ENCODE results near the gene ANKRD53.

DNA sequence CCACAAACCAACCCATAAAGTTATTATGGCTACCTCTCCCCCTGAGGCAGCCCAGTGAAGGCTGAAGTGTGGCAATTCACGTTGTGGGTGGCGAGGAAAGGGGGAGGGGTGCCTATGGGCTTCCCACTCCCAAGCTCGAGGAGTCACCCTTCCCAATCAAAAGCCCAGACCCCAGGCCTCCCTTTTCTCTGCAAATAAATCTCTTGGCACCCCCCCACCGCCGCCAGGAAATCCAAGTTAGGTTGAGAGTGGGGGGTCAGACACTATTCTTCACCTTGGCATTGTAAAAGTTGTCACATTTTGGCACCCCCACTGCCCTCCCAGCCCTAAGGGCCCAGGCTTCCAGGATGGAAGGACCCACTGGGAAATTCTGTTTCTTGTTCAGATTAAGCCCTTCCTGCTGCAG, 6.9 kb downstream of the ANKRD53 start:
- TF ChIP-seq BHLHE40 (IDR thresholded peaks at IDR 0.05; ENCODE audit: borderline replicate concordance) (no peak), TARDBP (IDR thresholded peaks at IDR 0.05) (no peak), SP1 (IDR thresholded peaks at IDR 0.05) (no peak), FOXA1 (IDR thresholded peaks at IDR 0.05) (no peak), ZNF384 (IDR thresholded peaks at IDR 0.05) (no peak), HDGF (IDR thresholded peaks at IDR 0.05; ENCODE audit: borderline replicate concordance) (no peak)
